Astrocyte of the spinal cord (primary cell): ENCODE data around the gene ZCRB1.

Source experiments
- DNase-seq: peaks from one replicate; pipeline ENCODE4 v3.0.0; 2011; ENCODE audit warnings: low read depth, low spot score
- H3K4me3 ChIP-seq: 2 replicates; pipeline ENCODE4 v1.5.1; 2011; ENCODE audit warnings: low read depth, mild to moderate bottlenecking, low read length, moderate library complexity
- CTCF ChIP-seq: IDR thresholded peaks from 2 replicates; pipeline ENCODE4 v1.5.1; 2012; ENCODE audit warnings: low read depth, mild to moderate bottlenecking, low read length, inconsistent platforms
- in situ Hi-C: cut with HindIII; loops from 2 replicates; pipeline ENCODE4 v1.10.0; 2017; ENCODE audit warnings: low sequenced_read_pairs

Gene ZCRB1

GRCh38 chr12:42326541-42327226 is 790 bp upstream of the ZCRB1 start:
- in situ Hi-C loops, result no loop called here
- peak overlapping the region; percentile 91 for H3K4me3 ChIP-seq
- no peak for TF ChIP-seq CTCF
- DNase-seq, result peak; percentile 71

- in situ Hi-C loops, result no loop called here
- peak overlapping the region; percentile 91 for H3K4me3 ChIP-seq
- TF ChIP-seq CTCF, result no peak
- no peak for DNase-seq
Observed at GRCh38 chr12:42325326-42325652, 605 bp downstream of the ZCRB1 start.

GRCh38 chr12:42323856-42324255 is 2.0 kb downstream of the ZCRB1 start:
- TF ChIP-seq CTCF, result no peak
- in situ Hi-C loops, result no loop called here
- no peak for DNase-seq
- H3K4me3 ChIP-seq, result no peak overlapping the region

GRCh38 chr12:42322567-42322966 is 3.3 kb downstream of the ZCRB1 start:
- no peak for DNase-seq
- H3K4me3 ChIP-seq, result no peak overlapping the region
- in situ Hi-C loops, result no loop called here
- no peak for TF ChIP-seq CTCF

- no peak for DNase-seq
- no peak overlapping the region for H3K4me3 ChIP-seq
- in situ Hi-C loops, result no loop called here
- no peak for TF ChIP-seq CTCF
Observed at GRCh38 chr12:42320796-42321195, 5.1 kb downstream of the ZCRB1 start.

GRCh38 chr12:42315108-42315507 is 10.8 kb downstream of the ZCRB1 start:
- no peak overlapping the region for H3K4me3 ChIP-seq
- in situ Hi-C loops, result no loop called here
- no peak for DNase-seq
- no peak for TF ChIP-seq CTCF

- no peak for DNase-seq
- in situ Hi-C loops, result no loop called here
- TF ChIP-seq CTCF, result no peak
- H3K4me3 ChIP-seq, result no peak overlapping the region
Observed at GRCh38 chr12:42309996-42310395, 15.9 kb downstream of the ZCRB1 start.
